DMS53 (cell line): Measurements from ENCODE around the gene RNF217.
"Not testable (repeated sequence)": the region's sequence is repeated elsewhere in the genome, so short reads cannot be mapped to it uniquely, and the experiment has no call there.

Experiments
- DNase-seq: peaks from one replicate; lab custom pipeline; 2025; lab: John Stamatoyannopoulos, UW

The RNF217 gene

GRCh38 chr6:125013938-125014660 is 51.9 kb downstream of the RNF217 start:
- DNase-seq = peak; percentile 42

GRCh38 chr6:125014661-125014957 is 52.4 kb downstream of the RNF217 start:
- no peak for DNase-seq

GRCh38 chr6:125015152-125015551 is 52.9 kb downstream of the RNF217 start:
- no peak for DNase-seq

- DNase-seq = no peak
Measured at GRCh38 chr6:125018136-125018535, 55.9 kb downstream of the RNF217 start.

- no peak for DNase-seq
Measured at GRCh38 chr6:125019281-125019680, 57.0 kb downstream of the RNF217 start.

- DNase-seq = no peak
Measured at GRCh38 chr6:125019918-125020317, 57.7 kb downstream of the RNF217 start.

GRCh38 chr6:125020385-125020784 is 58.1 kb downstream of the RNF217 start:
- DNase-seq = no peak

GRCh38 chr6:125022391-125022989 is 60.3 kb downstream of the RNF217 start:
- DNase-seq = no peak

- DNase-seq = no peak
Measured at GRCh38 chr6:125025164-125025854, 63.1 kb downstream of the RNF217 start.

- DNase-seq = no peak
Measured at GRCh38 chr6:125027287-125027686, 65.0 kb downstream of the RNF217 start.

GRCh38 chr6:125030969-125031368 is 68.7 kb downstream of the RNF217 start:
- no peak for DNase-seq

GRCh38 chr6:125031385-125031784 is 69.1 kb downstream of the RNF217 start:
- DNase-seq = no peak

GRCh38 chr6:125034929-125035328 is 72.7 kb downstream of the RNF217 start:
- not testable (repeated sequence) for DNase-seq

- DNase-seq = not testable (repeated sequence)
Measured at GRCh38 chr6:125036486-125036885, 74.2 kb downstream of the RNF217 start.

- no peak for DNase-seq
Measured at GRCh38 chr6:125037827-125038226, 75.6 kb downstream of the RNF217 start.

GRCh38 chr6:125038925-125039324 is 76.7 kb downstream of the RNF217 start:
- no peak for DNase-seq

GRCh38 chr6:125041740-125042459 is 79.7 kb downstream of the RNF217 start:
- DNase-seq = no peak

GRCh38 chr6:125044066-125044465 is 81.8 kb downstream of the RNF217 start:
- no peak for DNase-seq

- DNase-seq = no peak
Measured at GRCh38 chr6:125044667-125045066, 82.4 kb downstream of the RNF217 start.

GRCh38 chr6:125046107-125046925 is 84.1 kb downstream of the RNF217 start:
- no peak for DNase-seq

GRCh38 chr6:125048274-125048673 is 86.0 kb downstream of the RNF217 start:
- no peak for DNase-seq
